ENCODE measurements around the gene PITPNB.

GRCh38 chr22:27872488-27872887 lies 46.6 kb downstream of the PITPNB start:
- TF ChIP-seq CTCF (conservative IDR thresholded peaks at IDR 0.05) (no peak), ZFX (IDR thresholded peaks at IDR 0.05) (no peak)
